GM18909 (cell line): ENCODE results near the gene ACAP3.

Experiments used
- ATAC-seq: cut with Tn5 transposase; IDR thresholded peaks from one replicate; pipeline ENCODE4 v1.9.1; 2021; ENCODE audit warnings: mild to moderate bottlenecking; ENCODE audit not compliant: unreplicated experiment, poor library complexity

ACAP3 gene

DNA sequence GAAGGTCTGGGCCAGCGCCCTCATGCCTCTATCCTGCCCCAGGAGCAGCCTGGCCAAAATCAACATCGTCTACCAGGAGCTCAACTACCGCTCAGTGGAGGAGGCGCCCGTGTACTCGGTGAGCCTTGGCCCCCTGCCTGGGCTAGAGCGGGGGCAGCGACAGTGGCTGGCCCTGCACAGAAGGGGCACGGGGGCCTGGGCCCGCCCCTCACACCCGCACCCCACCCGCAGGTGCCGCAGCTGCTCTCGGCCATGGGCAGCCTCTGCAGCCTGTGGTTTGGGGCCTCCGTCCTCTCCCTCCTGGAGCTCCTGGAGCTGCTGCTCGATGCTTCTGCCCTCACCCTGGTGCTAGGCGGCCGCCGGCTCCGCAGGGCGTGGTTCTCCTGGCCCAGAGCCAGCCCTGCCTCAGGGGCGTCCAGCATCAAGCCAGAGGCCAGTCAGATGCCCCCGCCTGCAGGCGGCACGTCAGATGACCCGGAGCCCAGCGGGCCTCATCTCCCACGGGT, 16.7 kb downstream of the ACAP3 start:
- ATAC-seq = no peak

DNA sequence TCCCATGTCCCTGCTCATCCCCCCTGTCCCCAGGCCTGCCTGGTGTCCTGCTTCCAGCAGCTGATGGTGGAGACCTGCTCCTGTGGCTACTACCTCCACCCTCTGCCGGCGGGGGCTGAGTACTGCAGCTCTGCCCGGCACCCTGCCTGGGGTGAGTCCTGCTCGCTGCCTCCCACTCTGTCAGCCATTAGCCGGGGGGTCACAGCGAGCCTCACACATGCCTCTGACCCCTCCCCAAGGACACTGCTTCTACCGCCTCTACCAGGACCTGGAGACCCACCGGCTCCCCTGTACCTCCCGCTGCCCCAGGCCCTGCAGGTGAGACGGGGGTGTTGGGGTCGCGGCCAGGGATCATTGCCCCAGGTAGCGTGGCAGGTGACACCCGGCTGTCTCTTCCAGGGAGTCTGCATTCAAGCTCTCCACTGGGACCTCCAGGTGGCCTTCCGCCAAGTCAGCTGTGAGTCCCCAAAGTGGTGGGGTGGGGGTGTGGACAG, 17.4 kb downstream of the ACAP3 start:
- ATAC-seq = no peak

DNA sequence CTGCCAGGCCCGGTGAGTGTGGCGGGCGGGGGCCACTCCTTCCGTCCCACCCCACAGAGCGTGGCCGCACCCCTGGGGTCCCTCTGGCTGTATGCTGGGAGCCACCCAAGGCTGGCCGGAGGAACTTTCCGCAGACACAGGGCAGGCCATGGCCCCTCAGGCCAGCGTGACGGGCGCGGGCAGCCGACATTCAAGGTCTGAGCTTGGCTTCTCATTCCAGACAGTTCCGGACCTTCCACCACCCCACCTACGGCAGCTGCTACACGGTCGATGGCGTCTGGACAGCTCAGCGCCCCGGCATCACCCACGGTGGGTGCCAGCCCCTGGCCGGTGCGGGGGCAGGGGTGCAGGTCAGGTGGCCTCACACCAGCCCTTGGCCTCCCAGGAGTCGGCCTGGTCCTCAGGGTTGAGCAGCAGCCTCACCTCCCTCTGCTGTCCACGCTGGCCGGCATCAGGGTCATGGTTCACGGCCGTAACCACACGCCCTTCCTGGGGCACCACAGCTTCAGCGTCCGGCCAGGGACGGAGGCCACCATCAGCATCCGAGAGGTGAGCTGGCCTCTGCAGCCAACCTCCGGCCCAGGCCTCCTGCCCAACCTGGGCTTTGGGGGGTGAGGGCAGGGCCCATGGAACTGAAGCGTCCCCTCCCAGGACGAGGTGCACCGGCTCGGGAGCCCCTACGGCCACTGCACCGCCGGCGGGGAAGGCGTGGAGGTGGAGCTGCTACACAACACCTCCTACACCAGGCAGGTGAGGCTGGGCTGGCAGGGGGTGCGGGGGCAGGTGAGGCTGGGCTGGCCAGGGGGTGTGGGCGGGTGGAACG, 20.2 kb downstream of the ACAP3 start:
- no peak for ATAC-seq

DNA sequence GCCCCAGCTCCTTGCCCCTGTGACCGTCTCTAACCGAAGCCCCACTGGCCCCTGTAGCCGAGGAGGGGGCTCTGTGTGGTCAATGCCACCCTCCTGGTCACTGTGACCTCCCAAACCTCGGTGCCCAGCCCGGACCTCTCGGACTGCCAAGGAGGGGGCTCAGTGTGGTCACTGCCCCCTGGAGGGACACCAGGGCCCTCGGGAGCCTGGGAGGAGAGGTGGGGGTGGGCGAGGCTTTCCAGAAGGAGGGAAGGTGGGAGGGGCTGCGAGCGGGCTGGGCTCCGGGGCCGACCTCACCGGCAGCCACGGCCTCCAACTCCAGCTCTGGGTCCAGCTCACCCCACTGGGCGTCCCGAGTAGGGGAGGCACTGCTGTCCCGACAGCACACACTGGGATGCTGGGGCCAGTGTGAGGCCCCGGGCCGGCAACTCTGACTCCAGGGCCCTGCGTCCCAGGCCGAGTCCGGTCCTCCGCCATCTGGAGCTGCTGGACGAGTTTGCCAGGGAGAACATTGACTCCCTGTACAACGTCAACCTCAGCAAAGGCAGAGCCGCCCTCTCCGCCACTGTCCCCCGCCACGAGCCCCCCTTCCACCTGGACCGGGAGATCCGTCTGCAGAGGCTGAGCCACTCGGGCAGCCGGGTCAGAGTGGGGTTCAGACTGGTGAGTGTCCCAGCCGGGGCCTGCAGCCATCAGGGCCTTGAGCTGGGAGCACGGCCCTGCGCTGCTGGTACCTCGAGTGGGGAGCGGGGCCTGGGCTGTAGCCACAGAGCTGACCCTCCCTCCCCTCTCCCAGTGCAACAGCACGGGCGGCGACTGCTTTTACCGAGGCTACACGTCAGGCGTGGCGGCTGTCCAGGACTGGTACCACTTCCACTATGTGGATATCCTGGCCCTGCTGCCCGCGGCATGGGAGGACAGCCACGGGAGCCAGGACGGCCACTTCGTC, 21.1 kb downstream of the ACAP3 start:
- no peak for ATAC-seq

DNA sequence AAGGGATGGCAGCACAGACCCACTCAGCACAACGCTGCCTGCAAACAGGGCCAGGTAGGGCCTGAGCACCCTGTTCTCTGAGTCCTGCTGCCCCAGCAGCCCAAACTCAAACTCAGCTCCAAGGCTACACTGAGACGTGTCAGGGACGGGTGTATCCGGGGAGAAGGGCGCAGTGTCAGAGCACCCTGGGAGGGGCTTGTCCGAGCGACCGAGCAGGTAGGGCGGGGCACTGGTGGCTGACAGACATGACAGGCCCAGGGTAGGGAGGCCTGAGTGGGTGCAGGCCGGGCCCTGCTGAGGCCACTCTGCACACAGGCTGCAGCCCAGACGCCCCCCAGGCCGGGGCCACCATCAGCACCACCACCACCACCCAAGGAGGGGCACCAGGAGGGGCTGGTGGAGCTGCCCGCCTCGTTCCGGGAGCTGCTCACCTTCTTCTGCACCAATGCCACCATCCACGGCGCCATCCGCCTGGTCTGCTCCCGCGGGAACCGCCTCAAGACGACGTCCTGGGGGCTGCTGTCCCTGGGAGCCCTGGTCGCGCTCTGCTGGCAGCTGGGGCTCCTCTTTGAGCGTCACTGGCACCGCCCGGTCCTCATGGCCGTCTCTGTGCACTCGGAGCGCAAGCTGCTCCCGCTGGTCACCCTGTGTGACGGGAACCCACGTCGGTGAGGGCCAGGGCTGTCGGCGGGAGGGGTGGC, 22.0 kb downstream of the ACAP3 start:
- no peak for ATAC-seq

DNA sequence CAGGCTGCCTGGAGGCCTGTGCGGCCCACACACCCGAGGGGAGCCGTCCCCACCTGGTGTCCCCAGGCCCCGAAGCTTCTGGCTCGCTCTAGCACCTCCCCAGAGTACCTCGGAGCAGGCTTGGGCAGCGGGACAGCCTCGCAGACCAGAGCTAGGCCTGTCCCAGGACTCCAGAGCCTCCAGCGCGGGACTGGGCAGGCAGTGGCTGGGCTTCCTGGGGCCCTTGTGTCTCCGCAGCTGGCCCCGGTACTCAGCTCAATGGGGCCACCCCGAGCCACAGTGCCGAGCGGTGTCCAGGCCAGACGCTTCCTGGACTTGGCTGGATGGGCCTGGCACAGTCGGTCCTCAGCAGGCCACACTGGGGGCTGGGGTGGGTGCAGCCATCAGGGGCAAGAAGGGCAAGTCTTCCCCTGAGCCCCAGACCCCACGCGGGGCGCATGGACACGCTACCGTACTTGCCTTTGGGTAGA, 22.6 kb downstream of the ACAP3 start:
- no peak for ATAC-seq

DNA sequence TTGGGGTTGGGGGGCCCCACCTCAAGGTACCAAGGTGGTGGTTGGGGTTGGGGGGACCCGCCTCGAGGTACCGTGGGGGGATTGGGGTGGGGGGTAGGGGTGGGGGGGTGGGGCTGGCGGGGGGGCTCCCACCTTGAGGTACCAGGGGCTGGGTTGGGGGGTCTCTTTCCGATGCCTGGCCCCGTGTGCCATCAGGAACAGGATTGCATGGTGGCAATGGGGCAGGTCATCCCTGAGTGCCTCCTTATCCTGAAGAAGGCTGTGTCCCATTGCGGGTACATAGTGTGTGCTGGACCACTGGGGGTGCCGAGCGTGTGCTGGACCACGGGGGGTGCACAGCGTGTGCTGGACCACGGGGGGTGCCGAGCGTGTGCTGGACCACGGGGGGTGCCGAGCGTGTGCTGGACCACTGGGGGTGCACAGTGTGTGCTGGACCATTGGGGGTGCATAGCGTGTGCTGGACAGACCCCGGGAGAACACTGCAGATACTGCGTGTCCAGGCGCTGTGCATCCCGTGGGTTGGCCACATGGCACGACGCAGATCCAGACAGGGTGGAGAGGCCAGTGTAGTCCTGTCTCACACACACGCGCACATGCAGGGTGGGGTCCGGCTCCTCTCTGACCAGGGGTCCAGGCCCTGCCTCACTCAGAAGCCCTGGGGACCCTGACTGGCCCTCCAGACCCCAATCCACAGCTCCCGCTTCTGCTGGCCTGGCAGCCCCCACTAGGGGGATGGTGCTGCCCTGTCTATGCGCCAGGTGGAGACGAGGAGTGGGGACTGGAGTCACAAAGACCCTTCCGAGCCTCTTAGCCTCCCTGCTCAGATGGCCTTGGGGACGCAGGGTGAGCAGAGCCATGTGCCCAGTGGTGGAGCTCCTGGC, 23.3 kb downstream of the ACAP3 start:
- ATAC-seq = no peak

DNA sequence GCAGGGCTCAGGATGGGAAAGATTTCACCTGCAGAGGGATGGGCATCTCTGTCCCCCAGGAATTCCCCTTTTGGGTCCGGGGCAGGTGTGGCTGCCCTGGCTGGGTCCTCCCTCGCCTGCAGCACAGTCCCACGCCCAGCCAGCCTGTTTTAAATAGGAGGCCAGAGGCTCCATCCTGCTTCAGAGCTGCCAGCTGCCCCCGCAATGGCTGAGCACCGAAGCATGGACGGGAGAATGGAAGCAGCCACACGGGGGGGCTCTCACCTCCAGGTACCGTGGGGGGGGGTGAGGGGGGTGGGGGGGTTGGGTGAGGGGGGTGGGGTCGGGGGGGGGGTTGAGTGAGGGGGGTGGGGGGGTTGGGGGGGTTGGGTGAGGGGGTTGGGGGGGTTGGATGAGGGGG, 23.9 kb downstream of the ACAP3 start:
- no peak for ATAC-seq

DNA sequence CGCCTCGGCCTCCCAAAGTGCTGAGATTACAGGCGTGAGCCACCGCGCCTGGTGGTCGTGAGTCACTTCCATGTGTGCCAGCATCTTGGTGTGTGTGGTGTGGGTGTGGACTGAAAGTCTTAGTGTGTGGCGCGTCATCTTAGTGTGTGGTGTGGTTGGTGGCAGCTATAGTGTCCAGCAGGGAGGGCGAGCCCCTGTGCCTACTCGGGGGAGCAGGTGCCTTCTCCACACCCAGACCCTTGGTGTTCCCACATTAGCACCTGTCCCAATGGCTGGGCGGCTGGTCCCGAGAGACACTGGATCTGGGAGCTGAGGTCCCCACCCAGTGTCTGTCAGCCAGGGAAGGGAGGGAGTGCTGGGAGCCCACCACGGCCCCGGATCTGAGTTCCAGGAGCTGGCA, 24.7 kb downstream of the ACAP3 start:
- no peak for ATAC-seq

DNA sequence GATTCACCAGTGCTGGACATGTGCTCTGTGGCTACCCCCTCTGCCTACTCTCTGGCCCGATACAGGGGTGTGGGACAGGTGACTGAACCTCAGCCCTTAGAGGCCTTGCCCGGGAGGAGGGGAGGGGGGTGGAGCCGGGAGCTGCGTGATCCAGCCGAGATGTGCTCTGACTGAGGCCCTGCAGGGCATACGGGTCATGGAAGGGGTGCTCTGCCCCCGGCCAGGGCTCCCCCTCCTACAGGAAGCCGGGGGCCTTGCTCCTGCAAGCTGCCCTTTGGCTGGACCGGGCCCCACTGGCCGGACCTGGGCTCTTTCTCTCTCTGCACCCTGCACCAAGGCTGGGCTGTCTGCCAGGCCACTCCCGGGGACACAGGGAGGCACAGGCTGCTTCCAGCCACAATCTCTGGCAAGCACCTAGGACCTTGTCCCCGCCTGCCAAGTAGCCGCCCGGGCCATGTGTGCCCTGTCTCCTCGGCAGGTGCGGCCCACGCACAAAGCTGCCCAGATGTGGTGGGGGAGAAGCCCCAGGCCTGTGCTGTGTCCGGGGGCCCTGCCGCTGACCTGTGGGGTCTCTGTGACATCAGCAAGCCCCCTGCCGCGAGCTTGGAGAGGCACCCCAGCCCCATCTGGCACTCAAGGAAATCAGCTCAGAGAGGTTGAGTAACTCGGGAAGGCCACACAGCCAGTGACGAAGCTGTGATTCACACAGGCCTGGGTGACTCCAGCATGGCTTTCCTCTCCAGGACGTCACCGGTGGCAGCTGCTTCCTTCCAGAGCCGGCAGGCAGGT, 26.0 kb downstream of the ACAP3 start:
- ATAC-seq = no peak

DNA sequence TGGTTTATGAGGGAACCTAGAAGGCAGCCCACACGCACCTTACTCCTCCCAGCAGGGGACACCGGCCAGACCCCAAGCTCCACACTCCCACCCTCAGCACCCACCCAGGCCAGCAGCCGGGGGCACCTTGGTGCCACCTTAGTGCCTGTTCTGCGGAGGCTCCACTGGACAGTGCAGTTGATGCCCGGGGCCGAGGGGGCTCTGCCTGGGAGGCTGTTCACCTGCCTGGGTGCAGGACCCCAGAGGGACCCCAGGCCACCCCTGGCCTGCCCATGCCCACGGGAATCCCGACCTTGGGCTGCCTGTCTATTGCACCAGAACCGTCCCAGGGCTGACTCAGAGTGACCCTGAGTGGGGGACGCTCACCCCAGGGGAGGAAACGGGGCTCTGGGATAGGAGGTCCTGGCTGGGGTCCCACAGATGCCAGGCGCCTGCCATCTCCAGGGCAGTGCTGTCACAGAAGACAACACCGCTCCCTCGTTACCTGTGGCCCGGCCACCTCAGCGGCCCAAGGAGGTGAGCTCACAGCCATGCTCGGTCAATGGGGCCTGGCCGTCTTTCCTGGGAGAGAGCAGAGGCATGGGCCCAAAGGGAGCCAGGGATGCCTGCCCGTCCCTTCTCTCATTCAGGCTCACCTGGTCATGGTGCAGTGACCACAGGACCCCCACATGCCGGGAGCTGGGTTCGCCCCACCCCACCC, 26.8 kb downstream of the ACAP3 start:
- no peak for ATAC-seq

DNA sequence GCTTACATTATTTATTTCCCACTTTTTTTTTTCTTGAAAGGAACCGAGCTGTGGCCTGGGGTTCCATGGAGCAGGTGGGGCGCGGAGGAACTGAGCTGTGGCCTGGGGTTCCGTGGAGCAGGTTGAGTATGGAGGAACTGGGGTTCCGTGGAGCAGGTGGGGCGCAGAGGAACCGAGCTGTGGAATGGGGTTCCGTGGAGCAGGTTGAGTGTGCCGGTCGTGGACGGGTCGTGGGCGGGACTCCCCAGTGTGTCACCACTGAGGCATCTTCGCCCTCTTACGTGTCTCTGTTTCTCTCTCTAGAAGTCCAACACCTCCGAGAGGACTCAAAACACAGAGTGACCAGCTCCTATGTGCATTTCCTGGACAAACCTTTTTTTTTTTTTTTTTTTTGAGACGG, 28.7 kb downstream of the ACAP3 start:
- ATAC-seq = no peak

DNA sequence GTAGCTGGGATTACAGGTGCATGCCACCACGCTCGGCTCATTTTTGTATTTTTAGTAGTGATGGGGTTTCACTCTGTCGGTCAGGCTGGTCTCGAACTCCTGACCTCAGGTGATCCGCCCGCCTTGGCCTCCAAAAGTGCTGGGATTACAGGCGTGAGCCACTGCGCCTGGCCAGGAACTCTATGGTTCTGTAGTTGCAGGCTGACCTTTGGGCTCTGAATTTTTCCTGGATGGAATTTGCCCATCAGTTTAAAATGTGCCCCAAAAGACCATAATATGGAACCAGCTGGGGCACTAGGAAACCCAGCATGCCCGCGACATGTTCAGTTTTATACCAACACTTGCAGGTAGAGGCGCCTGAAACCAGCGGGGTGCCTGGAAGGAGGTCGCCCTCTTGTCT, 29.1 kb downstream of the ACAP3 start:
- no peak for ATAC-seq

DNA sequence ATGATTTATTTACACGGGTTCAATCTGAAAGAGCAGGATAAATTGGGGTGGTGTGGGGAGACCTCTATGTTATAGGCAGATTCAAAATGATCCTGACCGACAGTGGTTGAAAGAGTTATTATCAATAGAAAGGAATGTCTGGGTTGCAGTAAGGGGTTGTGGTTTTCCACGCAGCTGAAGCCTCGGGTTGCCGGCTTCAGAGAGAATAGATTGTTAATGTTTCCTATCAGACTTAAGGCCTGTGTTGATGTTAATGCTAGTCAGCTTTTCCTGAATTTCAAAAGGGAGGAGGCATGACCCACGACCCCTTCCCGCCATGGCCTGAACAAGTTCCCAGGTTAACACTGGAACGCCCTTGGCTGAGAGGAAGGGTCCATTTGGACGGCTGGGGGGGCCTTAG, 31.9 kb downstream of the ACAP3 start:
- ATAC-seq = no peak

DNA sequence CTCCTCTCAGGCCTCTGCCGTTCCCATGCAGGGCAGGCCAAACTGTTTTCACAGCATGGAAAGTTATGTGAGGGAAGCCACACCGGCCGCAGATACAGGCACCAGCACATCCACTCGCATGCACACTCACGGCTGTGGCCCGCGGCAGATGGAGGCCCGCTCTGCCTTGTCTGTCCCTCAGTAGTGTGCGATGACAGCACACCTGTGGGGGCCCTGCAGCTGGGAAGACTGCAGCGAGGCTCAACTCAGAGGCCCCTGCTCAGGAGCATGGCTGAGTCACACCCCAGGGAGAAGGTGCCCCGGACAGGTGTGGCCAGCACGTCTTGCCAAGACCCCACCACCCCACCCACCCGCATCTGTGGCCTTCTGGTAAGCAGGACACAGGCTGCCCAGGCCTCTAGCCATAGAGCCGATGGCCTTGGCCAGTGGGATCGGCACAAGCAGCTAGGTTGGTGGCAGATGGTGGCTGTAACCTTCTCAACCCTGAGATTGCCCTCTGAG, 32.7 kb downstream of the ACAP3 start:
- ATAC-seq = no peak

DNA sequence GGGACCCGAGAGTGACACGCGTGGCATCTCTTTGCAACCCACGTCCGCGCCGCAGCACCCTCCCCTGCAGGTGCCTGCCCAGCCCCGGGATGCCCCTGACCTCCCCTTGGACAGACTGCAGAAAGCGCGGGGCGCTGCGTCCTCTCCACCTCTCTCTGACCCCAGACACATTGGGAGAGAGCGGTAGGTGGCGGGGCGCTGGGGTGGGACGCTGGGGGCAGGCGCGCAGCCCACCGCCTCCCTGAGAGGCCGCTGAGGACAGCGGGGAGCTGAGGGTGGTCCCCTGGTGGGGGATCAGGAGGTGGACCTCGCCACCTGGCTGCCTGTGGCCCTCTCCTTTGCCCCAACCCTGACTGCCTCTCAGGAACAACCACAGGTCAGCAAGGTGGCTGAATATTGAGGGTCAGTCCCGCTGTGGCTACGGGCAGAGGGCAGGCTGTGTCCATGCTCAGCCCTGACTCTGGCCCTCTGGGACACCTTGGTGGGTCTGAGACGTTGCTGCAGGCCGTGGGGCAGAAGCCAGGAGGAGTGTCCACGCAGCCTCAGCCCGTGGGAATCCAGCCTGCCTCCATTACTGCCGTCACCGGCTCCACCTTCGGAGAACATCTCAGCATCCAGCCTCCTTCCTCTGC, 33.3 kb downstream of the ACAP3 start:
- no peak for ATAC-seq

DNA sequence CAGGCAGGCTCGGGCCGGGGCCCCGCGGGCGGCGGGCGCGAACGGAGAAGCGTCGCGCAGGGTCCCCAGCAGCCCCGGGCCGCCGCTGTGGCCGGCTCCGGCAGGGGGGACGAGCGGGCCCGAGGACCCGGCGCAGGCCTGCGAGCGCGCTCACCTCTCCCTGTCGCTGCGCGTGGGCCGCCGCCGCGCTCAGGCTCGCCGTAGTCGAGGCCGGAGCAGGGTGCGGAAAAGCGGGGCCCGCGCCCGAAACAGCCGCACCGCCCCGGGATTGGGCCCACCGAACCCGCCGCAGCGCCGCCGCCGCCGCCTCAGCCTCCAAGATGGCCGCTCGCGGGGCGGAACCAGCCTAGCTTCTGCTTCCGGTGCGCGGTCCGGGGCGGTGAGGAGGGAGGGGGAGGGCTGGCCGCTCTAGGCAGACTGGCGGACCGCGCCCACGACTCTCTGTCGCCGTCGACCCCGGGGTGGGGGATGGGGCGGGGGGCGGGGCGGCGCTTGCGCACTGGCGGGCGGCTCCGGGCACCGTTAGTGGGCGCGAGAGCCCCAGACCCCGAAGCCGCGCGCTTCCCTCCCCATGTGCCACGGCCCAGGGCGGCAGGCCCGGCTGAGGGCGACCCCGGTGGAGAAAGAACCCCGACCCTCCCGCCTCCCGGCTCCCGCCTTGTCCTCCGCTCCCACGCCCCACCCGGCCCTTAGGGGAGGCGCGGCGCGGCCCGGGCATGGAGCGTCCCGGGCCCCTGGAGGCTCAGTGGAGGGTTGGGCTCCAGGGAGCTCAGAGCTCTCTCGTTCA, 34.0 kb downstream of the ACAP3 start, which contains the start of gene UBE2J2:
TSS of gene UBE2J2 (minus strand) at position 343 of the 787 bp plus-strand sequence. CDS start 5,862 bp downstream, outside the sequence.
- ATAC-seq = peak; percentile 78
